Lung (tissue), 12 donors: Measurements from ENCODE around the gene GCK. TPM values are rescaled to one million over a fixed set of nuclear protein-coding genes. Genes with fewer than 3 reads are reported as not detected.

ENCODE experiments used
- ATAC-seq: fragments of 200-7000 bp; cut with Tn5 transposase; one replicate; pipeline ENCODE4 v1.9.1; 2020; ENCODE audit warnings: moderate number of reproducible peaks; ENCODE audit not compliant: insufficient read depth, low FRiP score
- DNase-seq, 3 donors: peaks; one replicate each; pipeline ENCODE4 v3.0.0-alpha.2; 2013 to 2017
- H3K27ac ChIP-seq, 2 donors: one replicate each; pipeline ENCODE4 v1.5.1; 2013; ENCODE audit warnings: mild to moderate bottlenecking in 2 of 2, moderate library complexity in 2 of 2, control low read depth in 1 of 2, inconsistent platforms in 1 of 2, low read depth in 1 of 2, low read length in 1 of 2
- H3K27me3 ChIP-seq, 3 donors: one replicate each; pipeline ENCODE4 v1.5.1; 2013; ENCODE audit warnings: low read length in 2 of 3; ENCODE audit not compliant: control insufficient read depth in 3 of 3, insufficient read depth in 3 of 3
- H3K36me3 ChIP-seq, 4 donors: one replicate each; pipeline ENCODE4 v1.5.1; 2013; ENCODE audit warnings: low read length in 4 of 4, mild to moderate bottlenecking in 1 of 4, moderate library complexity in 1 of 4; ENCODE audit not compliant: control insufficient read depth in 4 of 4, insufficient read depth in 4 of 4
- H3K4me1 ChIP-seq, 5 donors: one replicate each; pipeline ENCODE4 v1.5.1; 2013; ENCODE audit warnings: low read length in 5 of 5, mild to moderate bottlenecking in 2 of 5, moderate library complexity in 1 of 5; ENCODE audit not compliant: control insufficient read depth in 5 of 5, insufficient read depth in 5 of 5
- H3K4me3 ChIP-seq: one replicate; pipeline ENCODE4 v1.5.1; 2013; ENCODE audit warnings: mild to moderate bottlenecking, control low read depth, moderate library complexity
- H3K9ac ChIP-seq, 2 donors: one replicate each; pipeline ENCODE4 v1.5.1; 2013; ENCODE audit warnings: low read length in 2 of 2, control low read depth in 1 of 2; ENCODE audit not compliant: insufficient read depth in 1 of 2
- H3K9me3 ChIP-seq, 4 donors: one replicate each; pipeline ENCODE4 v1.5.1; 2013; ENCODE audit warnings: low read length in 3 of 4, mild to moderate bottlenecking in 1 of 4, moderate library complexity in 1 of 4; ENCODE audit not compliant: control insufficient read depth in 4 of 4, insufficient read depth in 3 of 4
- WGBS, 2 donors: extraction: QIAGEN DNeasy Blood & Tissue Kit; methylation state at CpG; one replicate each; pipeline ENCODE4 v1.1.7; 2013; 5-methylcytosine and 5-hydroxymethylcytosine counted together
- polyA plus RNA-seq, 2 donors: library from polyadenylated mRNA; stranded (reverse); fragments of 200-250 nt; gene quantifications; one replicate each; pipeline ENCODE4 v1.2.1, GENCODE V29; 2013
- total RNA-seq, 2 donors: library from RNA; depleted of rRNA in 1 of 2; stranded (reverse); fragments of >200 nt in 1 of 2; gene quantifications; one replicate each; pipeline ENCODE4 v1.2.1, GENCODE V29; 2014 to 2021
- TF ChIP-seq, protein P1 (sequence below): IDR thresholded peaks from 2 replicates; pipeline ENCODE4 v1.5.1; 2012; ENCODE audit warnings: mild to moderate bottlenecking; ENCODE audit errors: control extremely low read depth, extremely low read depth
- donor health status: control.
- donor health status: control.
- donor health status: Bipolar disorder and iron deficiency.
- donor health status: healthy.
- donor health status: DM: yes; HTN: yes; CAD: no.

Gene GCK
- total and polyA plus RNA-seq, 4 donors = 0.25 to 1.1 (median 0.43) TPM

DNA sequence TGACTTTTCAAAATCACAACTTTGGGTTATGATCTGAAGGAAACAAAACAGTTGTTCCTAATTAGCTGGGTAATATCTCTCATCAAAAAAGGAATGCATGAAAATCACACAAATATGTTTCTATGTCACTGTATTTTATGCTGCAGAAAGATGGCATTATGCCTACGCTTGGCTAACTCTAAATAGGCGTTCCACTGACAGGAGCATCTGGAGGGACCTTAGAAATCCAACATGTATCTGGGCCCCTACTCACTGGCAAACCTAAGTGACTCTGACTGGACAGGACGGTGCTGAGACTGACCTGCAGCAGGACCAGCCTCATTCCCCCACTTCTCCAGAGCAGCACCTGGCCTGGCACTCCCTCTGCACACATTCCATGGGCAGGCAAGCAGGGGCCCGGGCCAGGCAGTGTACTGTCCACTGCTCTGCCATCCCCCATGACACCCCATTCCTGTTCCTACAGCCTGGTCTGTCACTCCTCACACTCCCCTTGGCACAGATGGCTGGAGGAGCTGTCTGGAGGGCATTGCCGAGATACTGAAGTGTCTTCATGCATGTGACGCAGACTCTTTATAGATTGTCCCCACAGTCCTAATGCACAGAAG lies 45.5 kb downstream of the GCK start:
- H3K27ac ChIP-seq = no peak overlapping the region
- TF ChIP-seq, protein P1, sequence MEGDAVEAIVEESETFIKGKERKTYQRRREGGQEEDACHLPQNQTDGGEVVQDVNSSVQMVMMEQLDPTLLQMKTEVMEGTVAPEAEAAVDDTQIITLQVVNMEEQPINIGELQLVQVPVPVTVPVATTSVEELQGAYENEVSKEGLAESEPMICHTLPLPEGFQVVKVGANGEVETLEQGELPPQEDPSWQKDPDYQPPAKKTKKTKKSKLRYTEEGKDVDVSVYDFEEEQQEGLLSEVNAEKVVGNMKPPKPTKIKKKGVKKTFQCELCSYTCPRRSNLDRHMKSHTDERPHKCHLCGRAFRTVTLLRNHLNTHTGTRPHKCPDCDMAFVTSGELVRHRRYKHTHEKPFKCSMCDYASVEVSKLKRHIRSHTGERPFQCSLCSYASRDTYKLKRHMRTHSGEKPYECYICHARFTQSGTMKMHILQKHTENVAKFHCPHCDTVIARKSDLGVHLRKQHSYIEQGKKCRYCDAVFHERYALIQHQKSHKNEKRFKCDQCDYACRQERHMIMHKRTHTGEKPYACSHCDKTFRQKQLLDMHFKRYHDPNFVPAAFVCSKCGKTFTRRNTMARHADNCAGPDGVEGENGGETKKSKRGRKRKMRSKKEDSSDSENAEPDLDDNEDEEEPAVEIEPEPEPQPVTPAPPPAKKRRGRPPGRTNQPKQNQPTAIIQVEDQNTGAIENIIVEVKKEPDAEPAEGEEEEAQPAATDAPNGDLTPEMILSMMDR = no peak
- no peaks in the 10 kb centered on the region for H3K36me3 ChIP-seq
- H3K4me1 ChIP-seq = peaks cover 2 to 36% (median 13%) of the 10 kb centered on the region in 5 donors
- H3K27me3 ChIP-seq = peaks cover 0 to 17% (median 0%) of the 10 kb centered on the region in 3 donors
- 85 to 86% methylated on average over 6 of the region's 6 CpGs for WGBS, 2 donors
- no peak overlapping the region for H3K9ac ChIP-seq
- DNase-seq = no peak
- H3K9me3 ChIP-seq = no peaks in the 10 kb centered on the region
- no peak for ATAC-seq
- H3K4me3 ChIP-seq = no peak overlapping the region

DNA sequence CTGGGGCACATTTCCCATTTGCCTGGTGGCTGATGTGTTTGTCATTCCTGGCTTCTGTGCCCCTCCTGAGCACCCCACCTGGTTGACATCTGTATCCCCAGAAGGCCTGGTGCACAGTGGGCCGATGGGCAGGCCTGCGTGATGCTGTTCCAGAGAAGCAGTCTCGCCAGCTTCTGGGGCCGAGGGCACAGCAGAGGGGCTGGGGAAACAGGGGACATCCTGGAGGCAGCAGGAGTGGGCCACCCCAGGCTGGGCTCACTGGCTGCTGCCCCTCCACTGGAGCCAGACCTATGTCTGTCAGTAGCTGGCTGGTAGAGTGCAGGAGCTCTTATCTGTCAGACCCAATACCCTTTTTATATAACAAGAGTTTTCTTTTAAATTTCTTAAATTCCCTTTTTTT lies 47.2 kb downstream of the GCK start:
- Histone ChIP-seq H3K36me3 (no peaks in the 10 kb centered on the region), H3K9me3 (no peaks in the 10 kb centered on the region), H3K4me1 (peaks cover 2 to 18% (median 10%) of the 10 kb centered on the region in 5 donors), H3K27ac (no peak overlapping the region), H3K4me3 (no peak overlapping the region), H3K27me3 (peaks cover 0 to 14% (median 0%) of the 10 kb centered on the region in 3 donors), H3K9ac (no peak overlapping the region)
- TF ChIP-seq, protein P1 = no peak
- WGBS, 2 donors = 92 to 100% methylated on average over 4 of the region's 4 CpGs
- DNase-seq (peak in 1 of 3 donors; percentile 6), ATAC-seq (no peak)

DNA sequence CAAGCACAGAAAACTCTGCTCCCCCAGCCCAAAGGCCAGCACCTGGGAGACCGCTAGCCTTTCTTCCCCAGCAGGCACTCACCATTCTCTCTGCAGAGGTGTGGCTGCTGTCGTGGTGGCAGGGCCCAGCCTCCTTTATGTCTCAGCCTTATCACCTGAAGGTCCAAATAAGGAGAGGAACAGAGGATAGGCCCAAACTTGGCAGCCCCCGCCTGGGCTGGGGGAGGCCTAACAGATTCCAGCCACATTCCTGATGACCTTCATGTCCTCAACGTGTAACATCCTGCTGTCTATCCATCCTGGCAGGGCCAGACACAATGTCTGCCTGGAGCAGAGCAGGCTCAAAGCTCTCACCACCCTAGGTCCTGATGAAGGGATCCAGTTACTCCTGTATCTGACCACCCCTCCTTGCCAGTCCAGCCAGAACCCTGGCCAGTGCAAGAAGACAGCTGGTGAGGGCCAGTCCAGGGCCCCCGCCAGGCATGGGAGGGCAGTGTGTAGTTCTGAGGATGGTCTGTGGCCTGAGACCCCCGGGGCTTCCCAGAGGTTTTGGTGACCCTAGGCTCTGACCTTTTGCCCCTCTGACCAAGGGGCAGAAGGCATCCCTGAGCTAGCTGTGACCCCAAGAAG lies 47.9 kb downstream of the GCK start, which contains the start of gene MYL7:
Gene MYL7, minus strand, starts transcription at position 112 of the 630 bp plus-strand sequence. Its CDS starts 27 bp downstream, at position 85.
- Histone ChIP-seq H3K4me1 (peaks cover under 1 to 11% (median 8%) of the 10 kb centered on the region in 5 donors), H3K4me3 (no peak within 1 kb of the TSS), H3K27me3 (peaks cover 0 to 14% (median 0%) of the 10 kb centered on the region in 3 donors), H3K9me3 (no peaks in the 10 kb centered on the region), H3K9ac (no peak within 1 kb of the TSS), H3K36me3 (no peaks in the 10 kb centered on the region), H3K27ac (no peak within 1 kb of the TSS)
- 77 to 88% methylated on average over 6 of the region's 6 CpGs for WGBS, 2 donors
- ATAC-seq (no peak), DNase-seq (peak in 1 of 3 donors; percentile 9)
- TF ChIP-seq, protein P1 = no peak
